PC-9 (cell line): ENCODE measurements around the gene NPHP4. TPM values are rescaled to one million over a fixed set of nuclear protein-coding genes. Genes with fewer than 3 reads are reported as not detected.

Experiments used
- BruUV-seq: library from RNA; stranded (reverse); fragments of 400-500 nt; replicated peaks from 2 replicates; lab custom pipeline; 2021; lab: Mats Ljungman, UMichigan
- CTCF ChIA-PET: fragments of 300-600 bp; sonication (Branson Sonifier 250); formaldehyde crosslinking; loops from one replicate; lab custom pipeline; 2022; ENCODE audit warnings: antibody characterized with exemption; lab: Charles Lee
- POLR2A ChIA-PET: fragments of 300-600 bp; sonication (Branson Sonifier 250); formaldehyde crosslinking; loops from one replicate; lab custom pipeline; 2022; ENCODE audit warnings: antibody characterized with exemption; ENCODE audit not compliant: unreplicated experiment; lab: Charles Lee
- DNase-seq, 2 experiments: peaks; one replicate each; pipeline versions ENCODE4 v3.0.0 to v3.0.0-alpha.2; 2015 to 2022; ENCODE audit warnings: mixed read lengths in 1 of 2
- H2AFZ ChIP-seq: fragments of 200-600 bp; sonication (generic); 2 replicates; pipeline ENCODE4 v1.8.1; 2017; ENCODE audit warnings: antibody characterized with exemption
- H3F3A ChIP-seq: fragments of 200-600 bp; sonication (generic); 2 replicates; pipeline ENCODE4 v1.8.1; 2017; ENCODE audit warnings: antibody characterized with exemption, mild to moderate bottlenecking, low read depth; ENCODE audit not compliant: insufficient read depth
- H3K27ac ChIP-seq: fragments of 200-600 bp; sonication (generic); 2 replicates; pipeline ENCODE4 v1.6.1; 2016; ENCODE audit warnings: mixed run types
- H3K27me3 ChIP-seq: fragments of 200-600 bp; sonication (generic); 2 replicates; pipeline ENCODE4 v1.6.1; 2016; ENCODE audit warnings: low read depth, mixed run types; ENCODE audit not compliant: insufficient read depth
- H3K36me3 ChIP-seq: fragments of 200-600 bp; sonication (generic); 2 replicates; pipeline ENCODE4 v1.6.1; 2016; ENCODE audit warnings: low read depth, mixed run types
- H3K4me1 ChIP-seq: fragments of 200-600 bp; sonication (generic); replicated peaks from 2 replicates; pipeline ENCODE4 v1.6.1; 2016; ENCODE audit warnings: mixed run types; ENCODE audit not compliant: insufficient read depth
- H3K4me2 ChIP-seq: fragments of 200-600 bp; sonication (generic); 2 replicates; pipeline ENCODE4 v1.6.1; 2017; ENCODE audit warnings: mixed run types
- H3K4me3 ChIP-seq: fragments of 200-600 bp; sonication (generic); 2 replicates; pipeline ENCODE4 v1.6.1; 2016; ENCODE audit warnings: mixed run types
- H3K79me2 ChIP-seq: fragments of 200-600 bp; sonication (generic); 2 replicates; pipeline ENCODE4 v1.6.1; 2017; ENCODE audit warnings: low read depth, mixed run types
- H3K9me2 ChIP-seq: fragments of 200-600 bp; sonication (generic); 2 replicates; pipeline ENCODE4 v1.8.1; 2017; ENCODE audit warnings: mild to moderate bottlenecking; ENCODE audit not compliant: insufficient read depth
- H3K9me3 ChIP-seq: fragments of 200-600 bp; sonication (generic); 2 replicates; pipeline ENCODE4 v1.8.1; 2016; ENCODE audit warnings: low read depth; ENCODE audit not compliant: insufficient read depth
- H4K20me1 ChIP-seq: fragments of 200-600 bp; sonication (generic); 2 replicates; pipeline ENCODE4 v1.8.1; 2017; ENCODE audit not compliant: insufficient read depth
- CTCF ChIP-seq: fragments of 200-600 bp; sonication (generic); conservative IDR thresholded peaks from 2 replicates; pipeline ENCODE4 v1.6.1; 2017; ENCODE audit warnings: mixed run types, antibody characterized with exemption, mild to moderate bottlenecking, moderate library complexity
- EZH2 ChIP-seq: fragments of 200-600 bp; sonication (generic); IDR thresholded peaks from 2 replicates; pipeline ENCODE4 v1.8.0; 2017; ENCODE audit warnings: antibody characterized with exemption, low read depth
- intact Hi-C: fragments of 100-400 bp; cut with micrococcal nuclease; formaldehyde crosslinking; loops from one replicate; pipeline ENCODE4 v1.10.0; 2022; ENCODE audit not compliant: unreplicated experiment
- total RNA-seq: library from RNA; stranded (reverse); gene quantifications from 2 replicates; pipeline ENCODE4 v1.2.3, GENCODE V29; 2021

Gene NPHP4
- total RNA-seq, 1 experiment from 2014 or later: 17.9 TPM

GRCh38 chr1:5844442-5844841 lies 147.8 kb downstream of the NPHP4 start:
- H3K27me3 ChIP-seq: peaks cover 84% of the 10 kb centered on the region
- H4K20me1 ChIP-seq: no peaks in the 10 kb centered on the region
- H3K36me3 ChIP-seq: no peaks in the 10 kb centered on the region
- H3K9me2 ChIP-seq: no peaks in the 10 kb centered on the region
- BruUV-seq: no TSS peak
- H3K4me2 ChIP-seq: no peak overlapping the region
- intact Hi-C loops: no loop called here
- H2AFZ ChIP-seq: no peak overlapping the region
- H3K9me3 ChIP-seq: no peaks in the 10 kb centered on the region
- DNase-seq: no peak
- no peak overlapping the region for H3K27ac ChIP-seq
- H3K4me3 ChIP-seq: no peak overlapping the region
- H3K79me2 ChIP-seq: no peaks in the 10 kb centered on the region
- H3F3A ChIP-seq: no peaks in the 10 kb centered on the region
- TF ChIP-seq CTCF (no peak), EZH2 (no peak)
- ChIA-PET POLR2A (no interaction called here), CTCF (no interaction called here)
- H3K4me1 ChIP-seq: no peaks in the 10 kb centered on the region

GRCh38 chr1:5843521-5844096 lies 148.6 kb downstream of the NPHP4 start:
- no peaks in the 10 kb centered on the region for H3K9me3 ChIP-seq
- H3K4me1 ChIP-seq: no peaks in the 10 kb centered on the region
- no peak overlapping the region for H3K4me3 ChIP-seq
- H3K27ac ChIP-seq: no peak overlapping the region
- no peak overlapping the region for H3K4me2 ChIP-seq
- no peaks in the 10 kb centered on the region for H3K9me2 ChIP-seq
- H2AFZ ChIP-seq: no peak overlapping the region
- TF ChIP-seq EZH2 (no peak), CTCF (no peak)
- no TSS peak for BruUV-seq
- H3F3A ChIP-seq: no peaks in the 10 kb centered on the region
- intact Hi-C loops: no loop called here
- no peaks in the 10 kb centered on the region for H3K79me2 ChIP-seq
- H3K27me3 ChIP-seq: peaks cover 86% of the 10 kb centered on the region
- DNase-seq: no peak
- ChIA-PET CTCF (no interaction called here), POLR2A (no interaction called here)
- no peaks in the 10 kb centered on the region for H3K36me3 ChIP-seq
- no peaks in the 10 kb centered on the region for H4K20me1 ChIP-seq

- H4K20me1 ChIP-seq: no peaks in the 10 kb centered on the region
- H3K27me3 ChIP-seq: peaks cover 89% of the 10 kb centered on the region
- BruUV-seq: no TSS peak
- no peak overlapping the region for H3K27ac ChIP-seq
- no peaks in the 10 kb centered on the region for H3K36me3 ChIP-seq
- H3K9me2 ChIP-seq: no peaks in the 10 kb centered on the region
- POLR2A ChIA-PET: no interaction called here
- H3K4me1 ChIP-seq: no peaks in the 10 kb centered on the region
- H3K4me3 ChIP-seq: no peak overlapping the region
- TF ChIP-seq EZH2 (no peak), CTCF (no peak)
- intact Hi-C loops: no loop called here
- CTCF ChIA-PET: interaction anchor here (0.6 kb wide), 1 partner anchor 632 kb away, joined by 21 read pairs; no protein-coding TSS in a partner anchor
- H3K79me2 ChIP-seq: no peaks in the 10 kb centered on the region
- no peaks in the 10 kb centered on the region for H3F3A ChIP-seq
- no peak overlapping the region for H2AFZ ChIP-seq
- no peak for DNase-seq
- no peaks in the 10 kb centered on the region for H3K9me3 ChIP-seq
- no peak overlapping the region for H3K4me2 ChIP-seq
These were observed 149.5 kb downstream of the NPHP4 start for GRCh38 chr1:5842679-5843078.
